NCI-H2029 treated with DMSO at 0.1 percent for 48 hours (cell line): Measurements from ENCODE around the gene OR2Z1.

Experiments used
- DNase-seq: peaks from one replicate; lab custom pipeline; 2025; lab: John Stamatoyannopoulos, UW

The OR2Z1 gene

DNA sequence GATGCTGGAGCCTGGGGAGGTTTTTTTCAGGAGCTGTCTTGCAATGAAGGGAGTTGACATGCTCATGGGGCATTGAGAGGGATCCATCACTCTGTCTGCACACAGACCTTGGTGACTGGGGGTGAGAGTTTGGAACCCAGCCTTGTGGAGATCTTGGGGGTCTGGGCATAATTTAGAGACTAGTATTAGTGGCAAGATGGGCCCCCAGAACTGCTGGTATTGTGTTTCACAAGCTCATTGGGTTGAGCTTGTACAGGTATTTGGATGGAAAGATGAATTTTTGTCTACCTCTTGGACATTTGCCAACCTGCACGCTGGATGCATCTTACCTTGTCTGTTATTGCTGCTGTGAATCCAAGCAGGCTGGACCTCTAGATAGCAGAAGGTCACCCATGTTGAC is at the start of gene OR2Z1:
TSS of gene OR2Z1 (plus strand) at position 301 of the 400 bp plus-strand sequence. CDS start 9,395 bp downstream, outside the sequence.
- DNase-seq, result no peak

DNA sequence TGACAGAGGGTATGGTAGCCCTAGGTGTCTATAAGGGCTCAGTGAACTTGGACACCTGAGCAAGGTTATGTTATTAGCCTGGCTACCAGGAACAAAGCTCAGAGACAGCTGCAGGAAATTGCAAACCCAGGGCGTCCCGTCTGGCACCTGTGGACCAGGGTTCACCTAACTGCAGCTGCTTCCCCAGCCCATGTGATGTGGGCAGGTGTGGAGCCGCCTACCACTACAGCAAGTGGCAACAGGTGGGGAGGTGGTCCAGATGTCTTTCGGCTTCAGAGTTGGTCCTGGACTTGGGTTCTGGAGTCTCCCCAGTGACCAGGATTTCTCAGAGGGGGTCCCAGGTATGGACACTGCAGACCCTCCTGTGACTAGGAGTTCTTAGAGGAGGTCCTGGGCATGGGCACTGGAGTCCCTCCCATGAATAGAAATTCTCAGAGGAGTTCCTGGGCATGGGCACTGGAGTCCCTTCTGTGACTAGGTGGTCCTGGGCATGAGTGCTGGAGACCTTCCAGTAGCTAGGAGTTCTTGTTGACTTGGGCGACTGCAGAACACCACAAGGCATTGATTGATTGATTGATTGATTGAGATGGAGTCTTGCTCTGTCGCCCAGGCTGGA is 48.0 kb upstream of the OR2Z1 start:
- DNase-seq, result no peak

DNA sequence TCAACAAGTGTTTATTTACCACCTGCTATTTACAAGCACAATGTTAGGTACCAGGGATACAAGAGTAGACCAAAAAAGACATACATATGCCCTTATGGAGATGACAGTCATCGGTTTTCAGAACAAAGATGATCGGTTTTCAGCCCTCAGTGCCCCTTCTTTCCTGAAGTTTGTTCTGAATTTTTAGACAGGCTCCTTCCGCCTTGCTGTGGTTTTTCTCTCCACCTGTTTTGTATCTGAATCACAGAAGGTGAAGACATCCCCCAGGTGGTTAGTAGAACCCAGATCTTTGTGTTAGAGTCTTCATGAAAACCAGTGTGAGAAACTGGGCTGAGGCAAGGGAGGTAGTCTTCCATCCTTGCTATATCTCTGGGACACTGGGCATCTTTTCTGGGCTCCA is 46.4 kb upstream of the OR2Z1 start:
- DNase-seq, result no peak

DNA sequence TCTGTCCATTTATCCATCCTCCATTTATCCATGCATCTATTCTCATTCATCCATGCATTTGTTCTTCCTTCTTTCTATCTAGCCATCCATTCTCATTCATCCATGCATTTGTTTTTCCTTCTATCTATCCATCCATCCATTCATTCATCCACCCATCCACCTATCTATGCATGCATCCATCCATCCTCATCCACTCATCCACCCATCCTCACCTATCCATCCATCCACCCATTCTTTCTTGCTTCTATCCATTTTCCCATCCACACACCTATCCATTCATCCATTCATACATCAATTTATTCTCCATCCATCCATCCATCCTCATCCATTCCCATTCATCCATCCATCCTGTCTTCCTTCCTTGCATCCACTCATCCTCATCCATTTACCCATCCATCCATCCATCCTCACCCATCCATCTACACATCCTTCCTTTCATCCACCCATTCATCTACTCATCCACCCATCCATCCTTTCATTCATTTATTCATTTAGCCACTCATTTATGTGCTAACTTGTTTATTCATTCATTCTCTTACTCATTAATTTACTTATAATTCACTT is 43.1 kb upstream of the OR2Z1 start:
- DNase-seq, result no peak

DNA sequence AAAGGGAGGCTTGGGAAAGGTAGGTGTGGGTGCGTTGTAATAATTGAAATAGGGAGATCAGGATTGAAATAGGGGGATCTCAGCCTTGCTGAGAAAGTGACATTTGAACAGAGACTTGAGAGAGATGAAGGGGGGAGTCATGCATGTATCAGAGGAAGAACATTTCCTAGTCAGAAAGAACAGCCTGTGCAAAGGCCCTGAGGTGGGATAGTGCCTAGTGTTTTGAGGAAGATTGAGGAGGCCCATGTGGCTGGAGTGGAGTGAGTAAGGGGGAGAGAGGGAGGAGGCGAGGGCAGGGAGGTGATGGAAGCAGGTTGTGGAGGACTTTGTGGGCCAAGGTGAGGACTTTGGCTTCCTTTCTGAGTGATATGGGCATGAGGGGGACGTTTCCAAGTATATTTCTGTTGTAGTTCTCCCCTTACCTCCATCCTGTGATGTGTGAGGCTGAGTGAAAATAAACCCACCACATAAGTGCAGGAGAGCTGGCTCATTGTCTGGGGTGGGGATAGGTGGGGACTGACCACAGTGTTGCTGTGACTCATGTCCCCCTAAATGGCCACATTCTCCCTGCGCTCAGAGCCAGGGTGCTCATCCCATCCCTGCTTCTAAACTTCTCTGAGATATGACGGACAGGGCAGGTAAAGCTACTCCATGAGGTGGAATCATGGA is 40.6 kb upstream of the OR2Z1 start:
- no peak for DNase-seq

DNA sequence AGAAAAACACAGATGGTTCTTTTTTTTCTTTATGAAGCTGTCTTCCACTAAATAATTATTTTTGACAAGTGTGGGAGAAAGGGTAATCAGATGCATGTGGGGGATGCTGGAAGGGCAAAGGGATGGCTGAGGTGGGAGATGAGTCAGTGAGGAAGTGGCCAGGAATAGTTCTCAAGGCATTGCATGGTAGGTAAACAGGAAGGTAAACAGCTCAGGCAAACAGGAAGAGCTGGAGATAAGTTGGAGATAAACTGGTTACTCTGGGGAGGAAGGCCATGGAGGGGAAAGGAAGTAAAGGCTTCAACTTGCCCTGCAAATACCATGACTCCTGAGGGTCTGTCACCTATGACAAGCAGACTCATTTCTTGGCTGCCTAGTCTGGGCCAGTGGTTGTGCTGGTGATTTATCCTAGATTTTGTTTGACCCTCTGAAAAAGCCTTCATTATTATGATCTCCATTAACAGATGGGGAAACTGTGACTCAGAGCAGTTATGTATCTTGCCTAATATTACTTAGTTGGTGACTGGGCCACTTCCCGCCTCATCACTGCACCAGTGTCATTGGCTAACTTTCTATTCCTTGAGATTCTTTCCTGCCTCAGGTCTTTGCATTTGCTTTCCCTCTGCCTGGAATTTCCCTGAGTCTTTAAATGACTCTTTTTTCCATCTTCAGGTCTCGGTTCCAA is 39.9 kb upstream of the OR2Z1 start:
- DNase-seq, result no peak

GRCh38 chr19:8682472-8682871 is 39.0 kb upstream of the OR2Z1 start:
- no peak for DNase-seq

DNA sequence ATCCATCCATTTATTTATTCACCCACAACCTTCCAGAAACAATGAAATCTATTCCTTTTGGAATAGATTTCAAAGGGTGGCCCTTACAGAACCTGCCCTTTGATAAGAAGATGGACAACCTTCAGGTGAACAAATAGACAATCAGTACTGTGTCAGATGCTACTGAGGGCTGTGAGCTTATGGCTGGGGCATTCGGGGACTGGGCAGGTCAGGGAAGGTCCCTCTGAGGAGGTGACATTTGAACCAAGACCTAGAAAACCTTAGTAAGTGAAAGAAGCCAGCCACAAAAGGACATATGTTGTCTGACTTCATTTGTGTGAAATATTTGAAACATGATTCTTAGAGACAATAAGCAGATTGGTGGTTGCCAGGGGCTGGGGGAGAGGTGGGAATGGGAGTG is 38.5 kb upstream of the OR2Z1 start:
- no peak for DNase-seq

GRCh38 chr19:8684001-8684902 is 37.2 kb upstream of the OR2Z1 start:
- no peak for DNase-seq

DNA sequence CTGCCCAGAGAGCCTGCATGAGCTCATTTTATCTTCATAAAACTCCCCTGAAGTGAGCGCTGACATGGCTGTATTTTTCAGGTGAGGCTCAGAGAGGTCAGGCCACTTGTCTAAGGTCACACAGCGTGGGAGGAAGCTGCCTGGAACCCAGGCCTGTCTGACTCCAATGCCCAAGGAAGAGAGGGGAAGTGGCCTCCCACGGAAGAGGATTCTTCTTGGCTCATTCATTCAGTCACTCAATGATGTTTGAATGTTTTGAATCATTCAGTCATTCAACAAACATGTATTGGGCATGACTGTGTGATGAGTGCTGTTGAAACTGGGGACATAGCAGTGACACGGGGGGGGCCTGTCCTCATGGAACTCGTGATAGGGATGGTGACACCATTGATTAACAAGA is 34.9 kb upstream of the OR2Z1 start:
- no peak for DNase-seq

GRCh38 chr19:8688930-8689329 is 32.5 kb upstream of the OR2Z1 start:
- DNase-seq, result no peak

DNA sequence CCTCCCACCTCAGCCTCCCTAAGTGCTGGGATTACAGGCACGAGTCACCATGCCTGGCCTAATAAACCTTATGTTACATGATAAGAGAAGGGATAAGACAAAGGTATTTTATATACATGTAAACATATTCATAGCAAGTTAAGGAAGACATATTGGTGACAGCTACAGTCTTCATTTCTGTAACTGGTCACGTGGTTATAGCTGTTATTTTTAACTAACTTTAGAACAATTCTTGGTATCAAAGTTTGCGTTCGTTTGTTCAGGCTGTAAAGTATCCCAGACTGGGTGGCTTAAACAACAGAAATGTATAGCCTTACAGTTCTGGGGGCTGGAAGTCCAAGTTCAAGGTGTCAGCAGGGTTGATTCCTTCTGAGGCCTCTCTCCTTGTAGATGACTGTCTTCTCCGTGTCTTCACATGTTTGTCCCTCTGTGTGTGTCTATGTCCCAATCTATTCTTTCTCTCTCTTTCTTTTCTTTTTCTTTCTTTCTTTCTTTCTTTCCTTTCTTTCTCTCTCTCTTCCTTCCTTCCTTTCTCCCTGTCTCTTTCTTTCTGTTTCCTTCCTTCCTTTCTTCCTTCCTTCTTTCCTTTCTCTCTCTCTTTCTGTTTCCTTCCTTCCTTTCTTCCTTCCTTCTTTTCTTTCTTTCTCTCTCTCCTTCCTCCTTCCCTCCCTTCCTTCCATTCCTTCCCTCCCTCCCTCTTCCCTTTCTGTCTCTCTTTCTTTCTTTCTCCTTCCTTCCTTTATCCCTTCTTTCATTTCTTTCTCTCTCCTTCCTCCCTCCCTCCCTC is 30.5 kb upstream of the OR2Z1 start:
- DNase-seq, result no peak

GRCh38 chr19:8695501-8695900 is 25.9 kb upstream of the OR2Z1 start:
- DNase-seq, result no peak

DNA sequence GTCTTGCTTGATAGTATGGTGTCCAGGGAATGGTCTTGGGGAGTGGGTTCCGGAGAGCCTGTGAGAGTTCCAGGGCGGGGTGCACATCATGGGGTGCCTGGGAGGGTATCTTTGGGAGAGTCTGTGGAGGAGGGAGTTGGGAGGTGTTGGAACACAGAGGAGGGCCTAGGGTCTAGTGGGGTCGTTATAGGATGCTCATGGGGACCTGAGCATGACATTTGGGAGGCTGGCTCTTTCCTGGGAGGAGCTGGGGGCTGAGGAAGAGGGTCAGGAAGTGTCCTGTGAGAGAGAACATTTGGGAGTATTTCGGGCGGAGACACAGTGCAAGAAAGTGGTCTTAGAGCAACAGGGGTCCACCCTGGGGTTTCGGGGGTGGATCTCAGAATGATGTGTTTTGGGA is 25.5 kb upstream of the OR2Z1 start:
- DNase-seq, result no peak

GRCh38 chr19:8696993-8697392 is 24.4 kb upstream of the OR2Z1 start:
- no peak for DNase-seq

GRCh38 chr19:8697671-8698432 is 23.6 kb upstream of the OR2Z1 start:
- no peak for DNase-seq

DNA sequence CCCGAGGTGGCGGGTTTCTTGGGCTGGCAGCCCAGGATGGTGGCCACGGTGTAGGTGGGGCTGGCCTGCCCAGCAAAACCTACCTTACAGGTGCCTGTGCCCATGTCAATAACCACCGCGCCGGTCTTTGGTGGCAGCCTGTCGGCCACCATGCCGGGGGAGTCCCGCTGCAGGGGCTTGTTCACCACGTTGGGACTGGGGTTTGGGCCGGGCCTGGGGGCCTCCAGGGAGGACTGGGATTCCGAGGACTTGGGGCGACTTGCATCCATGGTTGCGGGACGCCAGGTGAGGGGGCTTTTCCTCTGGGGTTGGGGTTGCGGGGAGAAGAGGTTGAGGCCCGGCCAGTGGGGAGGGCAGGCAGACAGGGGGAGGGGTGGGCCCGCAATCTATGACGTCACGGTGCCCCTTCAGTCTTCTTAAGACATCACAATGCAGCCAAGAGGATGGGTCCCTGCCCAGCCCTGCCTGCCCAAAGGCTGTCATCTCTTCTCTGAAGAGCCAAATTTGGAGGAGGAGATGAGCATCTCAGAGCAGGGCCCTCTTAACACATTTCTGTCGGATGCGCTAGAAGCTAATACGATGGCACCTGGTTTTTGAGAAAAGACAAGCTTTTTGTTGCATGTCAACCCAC is 22.9 kb upstream of the OR2Z1 start, which contains the start of gene ACTL9:
TSS of gene ACTL9 (minus strand) at position 363 of the 631 bp plus-strand sequence. CDS start at position 269, 94 bp downstream.
- DNase-seq, result no peak

DNA sequence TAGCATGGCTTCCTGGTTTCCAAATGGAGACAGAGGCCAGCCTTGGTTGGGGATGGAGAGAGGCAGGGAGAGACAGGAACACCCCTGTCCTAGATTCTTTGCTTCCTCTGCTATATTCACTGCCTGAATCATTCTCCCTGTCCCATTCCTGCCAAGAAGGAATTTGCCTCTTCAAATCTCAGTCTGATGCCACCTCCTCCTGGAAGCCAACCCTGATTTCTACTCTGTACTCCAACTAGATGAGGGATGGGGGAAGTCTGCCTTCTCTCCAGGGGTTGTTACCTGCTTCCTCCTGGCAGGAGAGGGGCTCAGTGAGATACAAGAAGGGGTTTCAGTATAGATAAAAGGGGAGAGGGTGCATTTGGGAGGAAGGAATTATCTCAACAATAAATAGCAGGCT is 21.5 kb upstream of the OR2Z1 start:
- no peak for DNase-seq

DNA sequence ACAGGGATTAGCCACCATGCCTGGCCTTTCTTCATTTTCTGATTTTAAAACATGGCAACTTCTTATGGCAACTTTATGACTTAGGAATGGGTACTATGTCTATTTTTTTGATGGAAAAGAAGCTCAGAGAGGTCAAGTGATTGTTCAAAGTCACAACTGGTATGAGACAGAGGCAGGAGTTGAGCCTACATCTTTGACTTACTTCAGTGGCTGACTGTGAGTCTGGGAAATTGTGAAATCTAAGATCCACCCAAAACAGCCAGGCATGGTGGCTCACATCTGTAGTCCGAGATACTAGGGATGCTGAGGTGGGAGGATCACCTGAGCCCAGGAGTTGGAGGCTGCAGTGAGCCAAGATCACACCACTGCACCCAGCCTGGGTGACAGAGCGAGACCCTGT is 20.5 kb upstream of the OR2Z1 start:
- DNase-seq, result no peak

GRCh38 chr19:8702350-8702749 is 19.1 kb upstream of the OR2Z1 start:
- no peak for DNase-seq
